ENCODE measurements around the gene ERC2. TPM values are rescaled to one million over a fixed set of nuclear protein-coding genes. Genes with fewer than 3 reads are reported as not detected.
A peak's percentile ranks its signal among the peaks of the same experiment; 100 is the strongest.

Gene ERC2
- total RNA-seq, 2 experiments from 2014 or later: not detected

DNA sequence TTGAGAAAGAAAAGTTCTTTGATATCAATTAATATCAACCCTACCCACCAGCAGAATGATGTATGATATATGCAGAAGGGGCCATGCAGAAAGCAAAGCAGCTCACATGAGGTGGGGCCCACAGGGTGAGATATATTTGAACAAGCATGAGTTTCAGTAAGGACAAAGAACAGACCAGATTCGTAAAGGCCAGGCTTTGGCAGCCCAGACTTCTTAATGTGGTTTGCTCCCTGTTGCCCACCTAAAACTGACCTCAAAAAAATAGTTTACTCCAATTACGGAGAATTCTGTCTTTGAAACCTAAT lies 725.5 kb downstream of the ERC2 start:
- no peak overlapping the region for H3K4me3 ChIP-seq (ENCODE audit: low read depth, low read length, poor library complexity, severe bottlenecking)

DNA sequence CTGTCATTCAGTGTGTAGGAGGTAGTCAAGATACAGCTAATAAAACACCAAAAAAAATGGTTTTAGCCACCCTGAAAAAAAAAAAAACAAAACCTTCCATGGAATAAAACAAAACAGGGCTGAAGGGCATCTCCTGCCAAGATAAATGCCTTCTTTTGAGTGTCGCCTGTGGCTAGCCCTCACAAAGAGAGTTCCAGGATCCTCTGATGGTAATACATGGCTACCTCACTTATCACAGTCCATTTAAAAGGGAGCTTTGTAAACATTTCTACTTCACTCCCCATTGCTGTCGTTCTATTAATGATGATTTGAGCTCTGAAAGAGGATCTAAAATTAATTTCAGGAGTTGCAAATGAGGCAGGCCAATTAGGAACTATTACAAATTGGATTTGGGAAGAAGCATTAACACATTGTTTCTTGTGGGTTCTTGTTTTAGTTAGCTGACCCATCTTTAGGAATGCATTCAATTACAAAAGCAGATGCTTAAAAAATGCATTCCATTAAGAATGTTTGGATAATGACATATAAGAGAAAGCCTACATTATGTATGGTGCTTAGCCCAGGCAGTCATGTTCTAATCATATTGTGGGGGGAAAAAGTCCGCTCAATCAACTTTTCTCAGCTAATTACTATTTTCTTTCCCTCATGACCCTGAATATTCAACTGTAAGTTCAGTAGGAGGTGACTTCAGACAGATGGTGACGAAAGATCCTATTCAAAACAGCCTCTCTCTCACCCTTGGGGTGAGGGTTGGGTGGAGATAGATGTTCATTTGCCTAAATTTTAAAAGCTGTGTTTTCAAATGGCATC lies 726.0 kb downstream of the ERC2 start:
- H3K27ac ChIP-seq (ENCODE audit: low read depth, low read length, poor library complexity, severe bottlenecking): no peak overlapping the region
- peak overlapping the region; percentile 11; the same call in 1 of the 2 replicates for H2AFZ ChIP-seq (ENCODE audit: low read length)
- H3K9me3 ChIP-seq (ENCODE audit: low read length): peaks cover 26% of the 10 kb centered on the region; the same call in 1 of the 2 replicates
- no peaks in the 10 kb centered on the region; the same call in 1 of the 2 replicates for H3K36me3 ChIP-seq (ENCODE audit: insufficient read depth, low read length)
- H3K4me2 ChIP-seq (ENCODE audit: low read length): no peak overlapping the region
- no peaks in the 10 kb centered on the region for H4K20me1 ChIP-seq (ENCODE audit: insufficient read depth, low read length)
- no peak overlapping the region for H3K4me3 ChIP-seq (ENCODE audit: low read depth, low read length, poor library complexity, severe bottlenecking)
- no peak for DNase-seq (ENCODE audit: low spot score)
- intact Hi-C loops (cut with micrococcal nuclease; ENCODE audit: unreplicated experiment): no loop called here
- CTCF ChIA-PET (ENCODE audit: unreplicated experiment): no interaction called here
- TF ChIP-seq CTCF (conservative IDR thresholded peaks at IDR 0.05; ENCODE audit: low read length): no peak
- TF ChIP-seq EZH2phosphoT487 (IDR thresholded peaks at IDR 0.05; ENCODE audit: borderline replicate concordance, low read depth, low read length): no peak
- H3K9me2 ChIP-seq (ENCODE audit: insufficient read depth, low read length): no peaks in the 10 kb centered on the region
- no peaks in the 10 kb centered on the region for H3K79me2 ChIP-seq (ENCODE audit: insufficient read depth, low read depth, low read length)
- POLR2A ChIA-PET: interaction anchor here (0.8 to 2.9 kb wide), 9 partner anchors 11 to 238 kb away, joined by 3 to 18 read pairs (median 4); no protein-coding TSS in a partner anchor
- H3K4me1 ChIP-seq (ENCODE audit: insufficient read depth, low read length, poor library complexity, severe bottlenecking): peaks cover 11% of the 10 kb centered on the region
- no TSS peak for BruUV-seq (replicated peaks)

More for the DNA sequence above, 725.5 kb downstream of the ERC2 start:
- H3K4me1 ChIP-seq (ENCODE audit: insufficient read depth, low read length, poor library complexity, severe bottlenecking): peaks cover 14% of the 10 kb centered on the region
- ChIA-PET CTCF (ENCODE audit: unreplicated experiment) (no interaction called here), POLR2A (interaction anchor here (0.8 to 2.9 kb wide), 5 partner anchors 12 to 25 kb away, joined by 3 to 18 read pairs (median 6); no protein-coding TSS in a partner anchor)
- no peak for DNase-seq (ENCODE audit: low spot score)
- no TSS peak for BruUV-seq (replicated peaks)
- intact Hi-C loops (cut with micrococcal nuclease; ENCODE audit: unreplicated experiment): no loop called here
- H3K36me3 ChIP-seq (ENCODE audit: insufficient read depth, low read length): no peaks in the 10 kb centered on the region; the same call in 1 of the 2 replicates
- no peaks in the 10 kb centered on the region for H3K9me2 ChIP-seq (ENCODE audit: insufficient read depth, low read length)
- H3K27ac ChIP-seq (ENCODE audit: low read depth, low read length, poor library complexity, severe bottlenecking): no peak overlapping the region
- TF ChIP-seq CTCF (conservative IDR thresholded peaks at IDR 0.05; ENCODE audit: low read length) (no peak), EZH2phosphoT487 (IDR thresholded peaks at IDR 0.05; ENCODE audit: borderline replicate concordance, low read depth, low read length) (no peak)
- H3K79me2 ChIP-seq (ENCODE audit: insufficient read depth, low read depth, low read length): no peaks in the 10 kb centered on the region
- H2AFZ ChIP-seq (ENCODE audit: low read length): peak overlapping the region; percentile 11; the same call in 1 of the 2 replicates
- no peaks in the 10 kb centered on the region for H4K20me1 ChIP-seq (ENCODE audit: insufficient read depth, low read length)
- peaks cover 26% of the 10 kb centered on the region; the same call in 1 of the 2 replicates for H3K9me3 ChIP-seq (ENCODE audit: low read length)
- no peak overlapping the region for H3K4me2 ChIP-seq (ENCODE audit: low read length)

- no TSS peak for BruUV-seq (replicated peaks)
Measured at GRCh38 chr3:55737186-55737585, 731.1 kb downstream of the ERC2 start.

More at GRCh38 chr3:55737186-55737585, 731.1 kb downstream of the ERC2 start:
- no peak for TF ChIP-seq EZH2phosphoT487 (IDR thresholded peaks at IDR 0.05; ENCODE audit: borderline replicate concordance, low read depth, low read length)
- TF ChIP-seq CTCF (conservative IDR thresholded peaks at IDR 0.05; ENCODE audit: low read length): no peak
- H3K79me2 ChIP-seq (ENCODE audit: insufficient read depth, low read depth, low read length): no peaks in the 10 kb centered on the region
- POLR2A ChIA-PET: interaction anchor here (0.5 to 0.9 kb wide), 2 partner anchors 9 to 210 kb away, joined by 3 to 4 read pairs; no protein-coding TSS in a partner anchor
- H3K4me2 ChIP-seq (ENCODE audit: low read length): no peak overlapping the region
- no peak overlapping the region for H3K27ac ChIP-seq (ENCODE audit: low read depth, low read length, poor library complexity, severe bottlenecking)
- CTCF ChIA-PET (ENCODE audit: unreplicated experiment): no interaction called here
- no peak for DNase-seq (ENCODE audit: low spot score)
- H3K4me3 ChIP-seq (ENCODE audit: low read depth, low read length, poor library complexity, severe bottlenecking): no peak overlapping the region
- no peaks in the 10 kb centered on the region for H3K9me2 ChIP-seq (ENCODE audit: insufficient read depth, low read length)
- no peaks in the 10 kb centered on the region for H4K20me1 ChIP-seq (ENCODE audit: insufficient read depth, low read length)
- H2AFZ ChIP-seq (ENCODE audit: low read length): no peak overlapping the region
- peaks cover 11% of the 10 kb centered on the region; the same call in 1 of the 2 replicates for H3K9me3 ChIP-seq (ENCODE audit: low read length)
- H3K4me1 ChIP-seq (ENCODE audit: insufficient read depth, low read length, poor library complexity, severe bottlenecking): peaks cover 18% of the 10 kb centered on the region
- H3K36me3 ChIP-seq (ENCODE audit: insufficient read depth, low read length): no peaks in the 10 kb centered on the region
- intact Hi-C loops (cut with micrococcal nuclease; ENCODE audit: unreplicated experiment): no loop called here

All from OCI-LY7 (cell line).